Loucy (cell line): Measurements from ENCODE around the gene POLR2J2.
"Not testable (repeated sequence)": the region's sequence is repeated elsewhere in the genome, so short reads cannot be mapped to it uniquely, and the experiment has no call there.

Experiments
- H2AFZ ChIP-seq: fragments of 200-600 bp; sonication (generic); 2 replicates; pipeline ENCODE4 v1.6.0; 2016; ENCODE audit warnings: antibody characterized with exemption, mild to moderate bottlenecking, low read length, moderate library complexity
- H3F3A ChIP-seq: fragments of 200-600 bp; 2 replicates; pipeline ENCODE4 v1.6.0; 2016; ENCODE audit warnings: antibody characterized with exemption, low read depth, mild to moderate bottlenecking
- H3K27me3 ChIP-seq: fragments of 200-600 bp; sonication (generic); 2 replicates; pipeline ENCODE4 v1.6.1; 2014; ENCODE audit warnings: low read length, mild to moderate bottlenecking; ENCODE audit not compliant: insufficient read depth, poor library complexity, severe bottlenecking
- H3K36me3 ChIP-seq: fragments of 200-600 bp; sonication (generic); 2 replicates; pipeline ENCODE4 v1.6.1; 2016; ENCODE audit warnings: low read length; ENCODE audit not compliant: insufficient read depth
- H3K4me1 ChIP-seq: fragments of 200-600 bp; sonication (generic); 2 replicates; pipeline ENCODE4 v1.5.1; 2014; ENCODE audit warnings: low read length, mild to moderate bottlenecking; ENCODE audit not compliant: insufficient read depth, poor library complexity, severe bottlenecking
- H3K4me2 ChIP-seq: fragments of 200-600 bp; sonication (generic); 2 replicates; pipeline ENCODE4 v1.6.0; 2014; ENCODE audit warnings: antibody characterized with exemption, low read length, low read depth, mild to moderate bottlenecking; ENCODE audit not compliant: poor library complexity, severe bottlenecking
- H3K4me3 ChIP-seq: fragments of 200-600 bp; sonication (generic); 2 replicates; pipeline ENCODE4 v1.5.1; 2014; ENCODE audit warnings: low read length, mild to moderate bottlenecking, mixed read lengths; ENCODE audit not compliant: poor library complexity, severe bottlenecking
- H3K79me2 ChIP-seq: fragments of 200-600 bp; sonication (generic); 2 replicates; pipeline ENCODE4 v1.6.1; 2014; ENCODE audit warnings: low read length; ENCODE audit not compliant: insufficient read depth
- H3K9ac ChIP-seq: fragments of 200-600 bp; sonication (generic); 2 replicates; pipeline ENCODE4 v1.6.0; 2014; ENCODE audit warnings: mild to moderate bottlenecking, low read depth, low read length, moderate library complexity; ENCODE audit not compliant: poor library complexity, severe bottlenecking
- H3K9me2 ChIP-seq: fragments of 200-600 bp; sonication (generic); replicated peaks from 2 replicates; pipeline ENCODE4 v1.6.1; 2016; ENCODE audit warnings: low read depth, low read length, mixed read lengths
- H3K9me3 ChIP-seq: fragments of 200-600 bp; sonication (generic); 2 replicates; pipeline ENCODE4 v1.6.1; 2014; ENCODE audit warnings: mild to moderate bottlenecking, antibody characterized with exemption, low read length, low read depth; ENCODE audit not compliant: insufficient read depth
- H4K20me1 ChIP-seq: fragments of 200-600 bp; sonication (generic); 2 replicates; pipeline ENCODE4 v1.6.0; 2014; ENCODE audit warnings: antibody characterized with exemption, low read length, mild to moderate bottlenecking; ENCODE audit not compliant: insufficient read depth, poor library complexity, severe bottlenecking

The POLR2J2 gene

DNA sequence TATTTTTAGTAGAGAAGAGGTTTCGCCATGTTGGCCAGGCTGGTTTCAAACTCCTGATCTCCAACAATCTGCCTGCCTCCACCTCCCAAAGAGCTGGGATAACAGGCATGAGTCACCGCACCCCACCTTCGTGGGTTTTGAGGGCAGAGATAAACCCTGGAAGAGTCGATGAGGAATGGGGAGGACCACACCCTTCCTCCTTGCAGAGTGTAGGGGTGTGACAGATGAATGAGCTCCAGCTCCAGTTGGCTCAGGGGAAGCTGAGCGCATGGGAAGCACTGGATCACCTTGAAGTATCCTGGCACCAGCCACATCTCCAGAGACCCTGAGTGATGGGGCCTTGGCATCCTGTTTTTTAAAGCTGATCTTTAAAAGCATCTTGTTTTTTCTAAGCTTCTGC lies 11.1 kb upstream of the POLR2J2 start:
- not testable (repeated sequence) for H3K79me2 ChIP-seq, H3K9ac ChIP-seq, H3K36me3 ChIP-seq, H4K20me1 ChIP-seq, H2AFZ ChIP-seq, H3K4me1 ChIP-seq, H3F3A ChIP-seq, H3K9me3 ChIP-seq, H3K4me2 ChIP-seq, H3K9me2 ChIP-seq, H3K27me3 ChIP-seq, H3K4me3 ChIP-seq

GRCh38 chr7:102680780-102681179 lies 9.3 kb upstream of the POLR2J2 start:
- not testable (repeated sequence) for H2AFZ ChIP-seq, H4K20me1 ChIP-seq, H3K4me2 ChIP-seq, H3K9ac ChIP-seq, H3K79me2 ChIP-seq, H3K9me3 ChIP-seq, H3K4me3 ChIP-seq, H3K27me3 ChIP-seq, H3K9me2 ChIP-seq, H3F3A ChIP-seq, H3K4me1 ChIP-seq, H3K36me3 ChIP-seq

- H3K27me3 ChIP-seq, H2AFZ ChIP-seq, H3K4me3 ChIP-seq, H3K79me2 ChIP-seq, H3K9ac ChIP-seq, H3K9me3 ChIP-seq, H3K4me1 ChIP-seq, H3K36me3 ChIP-seq, H4K20me1 ChIP-seq, H3F3A ChIP-seq, H3K4me2 ChIP-seq, H3K9me2 ChIP-seq: not testable (repeated sequence)
These were observed 4.1 kb upstream of the POLR2J2 start for GRCh38 chr7:102675545-102675944.

DNA sequence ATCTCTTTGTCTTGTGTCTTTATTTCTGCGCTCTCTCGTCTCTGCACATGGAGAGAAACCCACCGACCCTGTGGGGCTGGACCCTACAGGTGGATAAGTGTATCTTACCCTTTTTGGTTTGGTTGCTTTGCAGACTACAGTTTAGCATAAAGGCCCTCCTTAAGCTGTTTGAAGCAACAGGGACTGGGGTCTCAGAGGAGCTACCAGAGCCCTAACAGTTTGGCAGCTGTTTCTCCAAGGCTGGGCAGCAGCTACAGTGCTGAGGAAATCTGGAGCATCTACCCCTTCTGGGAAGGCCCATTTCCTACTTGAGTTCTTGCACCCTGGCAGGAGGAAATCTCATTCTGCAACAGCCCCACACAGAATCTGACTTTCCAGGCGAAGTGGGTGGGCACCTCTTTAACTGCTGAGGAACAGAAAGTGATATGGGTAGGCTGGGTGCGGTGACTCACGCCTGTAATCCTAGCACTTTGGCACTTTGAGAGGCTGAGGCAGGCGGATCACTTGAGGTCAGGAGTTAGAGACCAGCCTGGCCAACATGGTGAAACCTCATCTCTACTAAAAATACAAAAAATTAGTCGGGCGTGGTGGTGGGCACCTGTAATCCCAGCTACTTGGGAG lies 2.1 kb upstream of the POLR2J2 start:
- not testable (repeated sequence) for H3F3A ChIP-seq, H3K27me3 ChIP-seq, H3K4me1 ChIP-seq, H2AFZ ChIP-seq, H3K9me2 ChIP-seq, H3K4me3 ChIP-seq, H4K20me1 ChIP-seq, H3K79me2 ChIP-seq, H3K9me3 ChIP-seq, H3K4me2 ChIP-seq, H3K36me3 ChIP-seq, H3K9ac ChIP-seq

- H3K36me3 ChIP-seq, H2AFZ ChIP-seq, H3K4me3 ChIP-seq, H3K4me1 ChIP-seq, H3K79me2 ChIP-seq, H3K27me3 ChIP-seq, H3K9me2 ChIP-seq, H3F3A ChIP-seq, H3K9me3 ChIP-seq, H3K9ac ChIP-seq, H4K20me1 ChIP-seq, H3K4me2 ChIP-seq: not testable (repeated sequence)
These were observed 469 bp upstream of the POLR2J2 start for GRCh38 chr7:102671956-102672307.

- H3K27me3 ChIP-seq, H2AFZ ChIP-seq, H3F3A ChIP-seq, H3K4me2 ChIP-seq, H3K79me2 ChIP-seq, H3K36me3 ChIP-seq, H3K4me3 ChIP-seq, H4K20me1 ChIP-seq, H3K4me1 ChIP-seq, H3K9me2 ChIP-seq, H3K9ac ChIP-seq, H3K9me3 ChIP-seq: not testable (repeated sequence)
These were observed 3.9 kb downstream of the POLR2J2 start for GRCh38 chr7:102667523-102667922.

- H3K9ac ChIP-seq, H3K4me1 ChIP-seq, H2AFZ ChIP-seq, H3K27me3 ChIP-seq, H3K36me3 ChIP-seq, H3F3A ChIP-seq, H3K79me2 ChIP-seq, H3K9me3 ChIP-seq, H3K4me3 ChIP-seq, H3K9me2 ChIP-seq, H3K4me2 ChIP-seq, H4K20me1 ChIP-seq: not testable (repeated sequence)
These were observed 4.6 kb downstream of the POLR2J2 start for GRCh38 chr7:102666850-102667249.

- H3K9me2 ChIP-seq, H3K9ac ChIP-seq, H2AFZ ChIP-seq, H3F3A ChIP-seq, H3K79me2 ChIP-seq, H3K27me3 ChIP-seq, H3K9me3 ChIP-seq, H4K20me1 ChIP-seq, H3K4me2 ChIP-seq, H3K4me3 ChIP-seq, H3K4me1 ChIP-seq, H3K36me3 ChIP-seq: not testable (repeated sequence)
These were observed 6.7 kb downstream of the POLR2J2 start for GRCh38 chr7:102664765-102665164.
